Activated naive CD8-positive, alpha-beta T cell treated with anti-CD3 and anti-CD28 coated beads, Interleukin-2, amount 10 ng/mL, durations not matched to agents 7 days and 5 days (primary cell): Measurements from ENCODE around the gene CSDE1. TPM values are rescaled to one million over a fixed set of nuclear protein-coding genes. Genes with fewer than 3 reads are reported as not detected.

ENCODE experiments used
- ATAC-seq: fragments of 150-1000 bp; cut with Tn5 transposase; one replicate; pipeline ENCODE4 v1.10.0; 2021; ENCODE audit warnings: low read depth, moderate library complexity
- POLR2A ChIA-PET: fragments of 350-600 bp; sonication (Branson Sonifier 250); formaldehyde crosslinking; loops from one replicate; lab custom pipeline; 2021; ENCODE audit warnings: antibody characterized with exemption; lab: Charles Lee
- DNase-seq: peaks from one replicate; pipeline ENCODE4 v3.0.0; 2021
- H3K27ac Mint-ChIP-seq: one replicate; pipeline ENCODE4 v1.8.0; 2022; ENCODE audit warnings: mild to moderate bottlenecking, mixed read lengths
- H3K27me3 Mint-ChIP-seq: one replicate; pipeline ENCODE4 v1.8.0; 2022; ENCODE audit warnings: mild to moderate bottlenecking, moderate library complexity, mixed read lengths
- H3K36me3 Mint-ChIP-seq: one replicate; pipeline ENCODE4 v1.8.0; 2021; ENCODE audit warnings: mild to moderate bottlenecking, mixed read lengths
- H3K4me1 Mint-ChIP-seq: one replicate; pipeline ENCODE4 v1.8.0; 2021; ENCODE audit warnings: mixed read lengths
- H3K4me3 Mint-ChIP-seq: one replicate; pipeline ENCODE4 v1.8.0; 2022; ENCODE audit warnings: mild to moderate bottlenecking, moderate library complexity, mixed read lengths
- H3K9me3 Mint-ChIP-seq: one replicate; pipeline ENCODE4 v1.8.0; 2021; ENCODE audit warnings: mixed read lengths
- total RNA-seq, 2 experiments: library from RNA; stranded (reverse); gene quantifications; one replicate each; pipeline ENCODE4 v1.2.3, GENCODE V29; 2021

The CSDE1 gene
- total RNA-seq, 2 experiments from 2014 or later: 401 to 410 TPM

GRCh38 chr1:114712977-114713376 lies 44.8 kb downstream of the CSDE1 start:
- no peak overlapping the region for H3K27ac Mint-ChIP-seq
- peaks cover 17% of the 10 kb centered on the region for H3K36me3 Mint-ChIP-seq
- ATAC-seq: no peak
- H3K4me1 Mint-ChIP-seq: peaks cover 18% of the 10 kb centered on the region
- no peak overlapping the region for H3K4me3 Mint-ChIP-seq
- H3K9me3 Mint-ChIP-seq: no peaks in the 10 kb centered on the region
- POLR2A ChIA-PET: no interaction called here
- H3K27me3 Mint-ChIP-seq: no peaks in the 10 kb centered on the region
- DNase-seq: no peak

- POLR2A ChIA-PET: no interaction called here
- ATAC-seq: no peak
- no peak overlapping the region for H3K4me3 Mint-ChIP-seq
Measured at GRCh38 chr1:114710360-114710759, 47.4 kb downstream of the CSDE1 start.

GRCh38 chr1:114707604-114708003 lies 50.2 kb downstream of the CSDE1 start:
- no peak for ATAC-seq
- POLR2A ChIA-PET: interaction anchor here (0.6 kb wide), 1 partner anchor 121 kb away, joined by 3 read pairs; no protein-coding TSS in a partner anchor

More at GRCh38 chr1:114710360-114710759, 47.4 kb downstream of the CSDE1 start:
- peaks cover 16% of the 10 kb centered on the region for H3K36me3 Mint-ChIP-seq
- H3K27ac Mint-ChIP-seq: no peak overlapping the region
- H3K4me1 Mint-ChIP-seq: peaks cover 7% of the 10 kb centered on the region
- no peaks in the 10 kb centered on the region for H3K9me3 Mint-ChIP-seq
- DNase-seq: no peak
- H3K27me3 Mint-ChIP-seq: no peaks in the 10 kb centered on the region

GRCh38 chr1:114703242-114703641 lies 54.5 kb downstream of the CSDE1 start:
- POLR2A ChIA-PET: no interaction called here
- H3K27me3 Mint-ChIP-seq: no peaks in the 10 kb centered on the region
- peaks cover 12% of the 10 kb centered on the region for H3K36me3 Mint-ChIP-seq
- no peak overlapping the region for H3K4me3 Mint-ChIP-seq
- H3K9me3 Mint-ChIP-seq: no peaks in the 10 kb centered on the region
- H3K4me1 Mint-ChIP-seq: peaks cover 2% of the 10 kb centered on the region
- no peak overlapping the region for H3K27ac Mint-ChIP-seq
- ATAC-seq (no peak), DNase-seq (no peak)

More at GRCh38 chr1:114707604-114708003, 50.2 kb downstream of the CSDE1 start:
- no peak overlapping the region for H3K4me3 Mint-ChIP-seq
- peaks cover 18% of the 10 kb centered on the region for H3K36me3 Mint-ChIP-seq
- H3K27me3 Mint-ChIP-seq: no peaks in the 10 kb centered on the region
- H3K27ac Mint-ChIP-seq: no peak overlapping the region
- DNase-seq: no peak
- peaks cover 5% of the 10 kb centered on the region for H3K4me1 Mint-ChIP-seq
- H3K9me3 Mint-ChIP-seq: no peaks in the 10 kb centered on the region

GRCh38 chr1:114702737-114703136 lies 55.0 kb downstream of the CSDE1 start:
- no peaks in the 10 kb centered on the region for H3K9me3 Mint-ChIP-seq
- peaks cover 2% of the 10 kb centered on the region for H3K4me1 Mint-ChIP-seq
- no peak overlapping the region for H3K4me3 Mint-ChIP-seq
- no peaks in the 10 kb centered on the region for H3K27me3 Mint-ChIP-seq
- ATAC-seq: no peak
- DNase-seq: no peak
- peaks cover 10% of the 10 kb centered on the region for H3K36me3 Mint-ChIP-seq
- no peak overlapping the region for H3K27ac Mint-ChIP-seq
- POLR2A ChIA-PET: no interaction called here

- Mint-ChIP-seq H3K36me3 (peaks cover 6% of the 10 kb centered on the region), H3K9me3 (no peaks in the 10 kb centered on the region), H3K4me1 (peaks cover 2% of the 10 kb centered on the region), H3K4me3 (no peak overlapping the region), H3K27ac (no peak overlapping the region), H3K27me3 (peaks cover 1% of the 10 kb centered on the region)
- ATAC-seq: no peak
- POLR2A ChIA-PET: no interaction called here
- DNase-seq: no peak
Measured at GRCh38 chr1:114701931-114702330, 55.9 kb downstream of the CSDE1 start.

GRCh38 chr1:114700036-114700600 lies 57.7 kb downstream of the CSDE1 start:
- no peak for ATAC-seq
- POLR2A ChIA-PET: interaction anchor here (0.6 kb wide), 1 partner anchor 942 kb away, joined by 10 read pairs; no protein-coding TSS in a partner anchor
- Mint-ChIP-seq H3K9me3 (no peaks in the 10 kb centered on the region), H3K4me1 (peaks cover 2% of the 10 kb centered on the region), H3K36me3 (peaks cover 2% of the 10 kb centered on the region), H3K27me3 (peaks cover 6% of the 10 kb centered on the region), H3K27ac (no peak overlapping the region), H3K4me3 (no peak overlapping the region)
- no peak for DNase-seq

- peaks cover 10% of the 10 kb centered on the region for H3K27me3 Mint-ChIP-seq
- POLR2A ChIA-PET: no interaction called here
- H3K27ac Mint-ChIP-seq: no peak overlapping the region
- no peaks in the 10 kb centered on the region for H3K4me1 Mint-ChIP-seq
- DNase-seq (no peak), ATAC-seq (no peak)
- H3K36me3 Mint-ChIP-seq: no peaks in the 10 kb centered on the region
- no peaks in the 10 kb centered on the region for H3K9me3 Mint-ChIP-seq
- H3K4me3 Mint-ChIP-seq: no peak overlapping the region
Measured at GRCh38 chr1:114696810-114697209, 61.0 kb downstream of the CSDE1 start.

- ATAC-seq (no peak), DNase-seq (no peak)
- no peak within 1 kb of the TSS for H3K4me3 Mint-ChIP-seq
- POLR2A ChIA-PET: no interaction called here
- H3K4me1 Mint-ChIP-seq: no peaks in the 10 kb centered on the region
- peaks cover 13% of the 10 kb centered on the region for H3K27me3 Mint-ChIP-seq
- H3K36me3 Mint-ChIP-seq: no peaks in the 10 kb centered on the region
- H3K27ac Mint-ChIP-seq: no peak within 1 kb of the TSS
- no peaks in the 10 kb centered on the region for H3K9me3 Mint-ChIP-seq
Measured at GRCh38 chr1:114695430-114696058, 62.2 kb downstream of the CSDE1 start, which contains the start of gene AMPD1. AMPD1 (minus strand) TSS chr1:114695546; CDS start chr1:114695471, 75 bp downstream.

- Mint-ChIP-seq H3K36me3 (no peaks in the 10 kb centered on the region), H3K9me3 (no peaks in the 10 kb centered on the region), H3K27me3 (peaks cover 13% of the 10 kb centered on the region), H3K4me1 (no peaks in the 10 kb centered on the region), H3K27ac (no peak overlapping the region), H3K4me3 (no peak overlapping the region)
- ATAC-seq (no peak), DNase-seq (no peak)
- POLR2A ChIA-PET: no interaction called here
Measured at GRCh38 chr1:114694540-114695310, 63.1 kb downstream of the CSDE1 start.

GRCh38 chr1:114692947-114693346 lies 64.8 kb downstream of the CSDE1 start:
- POLR2A ChIA-PET: no interaction called here
- no peak for DNase-seq
- ATAC-seq: no peak
- Mint-ChIP-seq H3K4me3 (no peak overlapping the region), H3K36me3 (no peaks in the 10 kb centered on the region), H3K4me1 (no peaks in the 10 kb centered on the region), H3K27ac (no peak overlapping the region), H3K9me3 (no peaks in the 10 kb centered on the region), H3K27me3 (peaks cover 13% of the 10 kb centered on the region)

GRCh38 chr1:114691061-114691460 lies 66.7 kb downstream of the CSDE1 start:
- no peaks in the 10 kb centered on the region for H3K36me3 Mint-ChIP-seq
- H3K9me3 Mint-ChIP-seq: no peaks in the 10 kb centered on the region
- no peak overlapping the region for H3K4me3 Mint-ChIP-seq
- H3K27me3 Mint-ChIP-seq: peaks cover 19% of the 10 kb centered on the region
- no peak for DNase-seq
- POLR2A ChIA-PET: interaction anchor here (0.7 kb wide), 1 partner anchor 358 kb away, joined by 4 read pairs; no protein-coding TSS in a partner anchor
- H3K4me1 Mint-ChIP-seq: no peaks in the 10 kb centered on the region
- ATAC-seq: no peak
- H3K27ac Mint-ChIP-seq: no peak overlapping the region

GRCh38 chr1:114690148-114690547 lies 67.6 kb downstream of the CSDE1 start:
- peaks cover 20% of the 10 kb centered on the region for H3K27me3 Mint-ChIP-seq
- H3K4me1 Mint-ChIP-seq: no peaks in the 10 kb centered on the region
- POLR2A ChIA-PET: no interaction called here
- no peak overlapping the region for H3K27ac Mint-ChIP-seq
- H3K9me3 Mint-ChIP-seq: no peaks in the 10 kb centered on the region
- no peaks in the 10 kb centered on the region for H3K36me3 Mint-ChIP-seq
- DNase-seq (no peak), ATAC-seq (no peak)
- no peak overlapping the region for H3K4me3 Mint-ChIP-seq
